HEK293 (cell line): Measurements from ENCODE around the gene DRC3.

Experiments
- GLIS2 ChIP-seq: fragments of 450-650 bp; formaldehyde crosslinking; IDR thresholded peaks from 2 replicates; pipeline ENCODE4 v1.5.1; 2016; ENCODE audit warnings: missing biosample characterization, missing genetic modification characterization
- REPIN1 ChIP-seq: fragments of 450-650 bp; formaldehyde crosslinking; IDR thresholded peaks from 2 replicates; pipeline ENCODE4 v1.5.1; 2017; ENCODE audit warnings: missing biosample characterization, missing genetic modification characterization, low read depth
- SP7 ChIP-seq: fragments of 450-650 bp; formaldehyde crosslinking; IDR thresholded peaks from 2 replicates; pipeline ENCODE4 v1.5.1; 2016; ENCODE audit warnings: missing biosample characterization, missing genetic modification characterization
- TCF7L2 ChIP-seq: IDR thresholded peaks from 2 replicates; pipeline ENCODE4 v1.6.1; 2011; ENCODE audit warnings: low read depth, mild to moderate bottlenecking, inconsistent platforms, low read length, moderate library complexity, borderline replicate concordance
- ZBTB7A ChIP-seq: fragments of 450-650 bp; formaldehyde crosslinking; IDR thresholded peaks from 2 replicates; pipeline ENCODE4 v1.5.1; 2016; ENCODE audit warnings: low read depth, missing biosample characterization, missing genetic modification characterization
- ZNF280C ChIP-seq: fragments of 450-650 bp; formaldehyde crosslinking; IDR thresholded peaks from 2 replicates; pipeline ENCODE4 v1.5.1; 2016; ENCODE audit warnings: missing biosample characterization, missing genetic modification characterization
- ZNF280D ChIP-seq: fragments of 450-650 bp; formaldehyde crosslinking; IDR thresholded peaks from 2 replicates; pipeline ENCODE4 v1.5.1; 2016; ENCODE audit warnings: missing biosample characterization, missing genetic modification characterization
- ZNF292 ChIP-seq: fragments of 450-650 bp; formaldehyde crosslinking; IDR thresholded peaks from 2 replicates; pipeline ENCODE4 v1.5.1; 2016; ENCODE audit warnings: low read depth, missing biosample characterization, missing genetic modification characterization, borderline replicate concordance
- ZNF350 ChIP-seq: fragments of 450-650 bp; formaldehyde crosslinking; IDR thresholded peaks from 2 replicates; pipeline ENCODE4 v1.5.0; 2017; ENCODE audit warnings: missing biosample characterization, mild to moderate bottlenecking, missing genetic modification characterization
- ZNF843 ChIP-seq: fragments of 450-650 bp; formaldehyde crosslinking; IDR thresholded peaks from 2 replicates; pipeline ENCODE4 v1.5.1; 2016; ENCODE audit warnings: missing biosample characterization, missing genetic modification characterization
- TF ChIP-seq, protein P1 (sequence below): fragments of 450-650 bp; formaldehyde crosslinking; IDR thresholded peaks from 2 replicates; pipeline ENCODE4 v1.5.1; 2016; ENCODE audit warnings: missing biosample characterization, missing genetic modification characterization

DNA sequence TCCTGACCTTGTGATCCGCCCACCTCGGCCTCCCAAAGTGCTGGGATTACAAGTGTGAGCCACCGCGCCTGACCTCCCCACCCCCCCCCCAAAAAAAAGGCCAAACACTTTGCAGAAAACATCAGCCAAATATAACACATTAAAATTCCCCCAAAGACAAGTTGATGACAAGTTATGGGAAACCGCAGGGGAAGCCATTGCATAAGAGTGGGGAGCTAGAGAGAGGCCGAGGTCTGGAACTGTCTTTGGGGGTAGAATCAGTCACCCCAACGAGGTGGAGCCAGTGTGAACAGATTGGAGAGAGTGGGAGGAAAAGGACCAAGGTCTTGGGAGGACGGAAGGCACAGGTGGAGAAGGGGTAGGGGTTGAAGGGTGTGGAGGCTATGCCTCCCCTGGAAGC is 2.8 kb downstream of the DRC3 start:
- TF ChIP-seq, protein P1, sequence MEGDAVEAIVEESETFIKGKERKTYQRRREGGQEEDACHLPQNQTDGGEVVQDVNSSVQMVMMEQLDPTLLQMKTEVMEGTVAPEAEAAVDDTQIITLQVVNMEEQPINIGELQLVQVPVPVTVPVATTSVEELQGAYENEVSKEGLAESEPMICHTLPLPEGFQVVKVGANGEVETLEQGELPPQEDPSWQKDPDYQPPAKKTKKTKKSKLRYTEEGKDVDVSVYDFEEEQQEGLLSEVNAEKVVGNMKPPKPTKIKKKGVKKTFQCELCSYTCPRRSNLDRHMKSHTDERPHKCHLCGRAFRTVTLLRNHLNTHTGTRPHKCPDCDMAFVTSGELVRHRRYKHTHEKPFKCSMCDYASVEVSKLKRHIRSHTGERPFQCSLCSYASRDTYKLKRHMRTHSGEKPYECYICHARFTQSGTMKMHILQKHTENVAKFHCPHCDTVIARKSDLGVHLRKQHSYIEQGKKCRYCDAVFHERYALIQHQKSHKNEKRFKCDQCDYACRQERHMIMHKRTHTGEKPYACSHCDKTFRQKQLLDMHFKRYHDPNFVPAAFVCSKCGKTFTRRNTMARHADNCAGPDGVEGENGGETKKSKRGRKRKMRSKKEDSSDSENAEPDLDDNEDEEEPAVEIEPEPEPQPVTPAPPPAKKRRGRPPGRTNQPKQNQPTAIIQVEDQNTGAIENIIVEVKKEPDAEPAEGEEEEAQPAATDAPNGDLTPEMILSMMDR (tag by site-specific recombination) = no peak
- TF ChIP-seq ZNF843 (tag by site-specific recombination) (no peak), ZNF280D (no peak), ZNF292 (tag by site-specific recombination) (no peak), ZNF350 (tag by site-specific recombination) (no peak), ZNF280C (tag by site-specific recombination) (no peak), ZBTB7A (tag by site-specific recombination) (no peak), TCF7L2 (no peak), REPIN1 (tag by site-specific recombination) (no peak), GLIS2 (tag by site-specific recombination) (no peak), SP7 (tag by site-specific recombination) (no peak)
